ENCODE measurements around the gene TOX2.
A peak's percentile ranks its signal among the peaks of the same experiment; 100 is the strongest.

Gene TOX2

GRCh38 chr20:43909211-43909610 lies 5.4 kb upstream of the TOX2 start:
- peaks cover 27% of the 10 kb centered on the region for H3K9me3 Mint-ChIP-seq
- H3K27ac Mint-ChIP-seq = no peak overlapping the region
- no peak overlapping the region for H3K4me3 Mint-ChIP-seq
- peaks cover 21% of the 10 kb centered on the region for H3K27me3 Mint-ChIP-seq
- H3K36me3 Mint-ChIP-seq (ENCODE audit: low read depth) = no peaks in the 10 kb centered on the region
- DNase-seq = no peak
- peaks cover 16% of the 10 kb centered on the region for H3K4me1 Mint-ChIP-seq (ENCODE audit: low read depth)

GRCh38 chr20:43909720-43910119 lies 4.9 kb upstream of the TOX2 start:
- H3K9me3 Mint-ChIP-seq = peaks cover 27% of the 10 kb centered on the region
- H3K4me3 Mint-ChIP-seq = no peak overlapping the region
- DNase-seq = no peak
- H3K27me3 Mint-ChIP-seq = peaks cover 22% of the 10 kb centered on the region
- no peak overlapping the region for H3K27ac Mint-ChIP-seq
- H3K4me1 Mint-ChIP-seq (ENCODE audit: low read depth) = peaks cover 16% of the 10 kb centered on the region
- no peaks in the 10 kb centered on the region for H3K36me3 Mint-ChIP-seq (ENCODE audit: low read depth)

GRCh38 chr20:43910564-43910963 lies 4.1 kb upstream of the TOX2 start:
- H3K4me1 Mint-ChIP-seq (ENCODE audit: low read depth) = peaks cover 22% of the 10 kb centered on the region
- no peak overlapping the region for H3K27ac Mint-ChIP-seq
- peaks cover 29% of the 10 kb centered on the region for H3K27me3 Mint-ChIP-seq
- H3K9me3 Mint-ChIP-seq = peaks cover 27% of the 10 kb centered on the region
- no peak overlapping the region for H3K4me3 Mint-ChIP-seq
- no peak for DNase-seq
- no peaks in the 10 kb centered on the region for H3K36me3 Mint-ChIP-seq (ENCODE audit: low read depth)

- Mint-ChIP-seq H3K36me3 (ENCODE audit: low read depth) (no peaks in the 10 kb centered on the region), H3K4me3 (no peak overlapping the region), H3K27me3 (peaks cover 34% of the 10 kb centered on the region), H3K4me1 (ENCODE audit: low read depth) (peaks cover 26% of the 10 kb centered on the region), H3K27ac (no peak overlapping the region), H3K9me3 (peaks cover 27% of the 10 kb centered on the region)
- DNase-seq = no peak
Measured at GRCh38 chr20:43911066-43911465, 3.6 kb upstream of the TOX2 start.

- DNase-seq = no peak
- Mint-ChIP-seq H3K4me3 (peak overlapping the region; percentile 32), H3K27ac (no peak overlapping the region), H3K27me3 (peaks cover 57% of the 10 kb centered on the region), H3K9me3 (peaks cover 20% of the 10 kb centered on the region), H3K4me1 (ENCODE audit: low read depth) (peaks cover 36% of the 10 kb centered on the region), H3K36me3 (ENCODE audit: low read depth) (no peaks in the 10 kb centered on the region)
Measured at GRCh38 chr20:43913291-43914025, 1.2 kb upstream of the TOX2 start.

GRCh38 chr20:43915211-43916072 lies 790 bp downstream of the TOX2 start:
- peak; percentile 63 for DNase-seq
- Mint-ChIP-seq H3K27ac (peak overlapping the region; percentile 35), H3K27me3 (peaks cover 66% of the 10 kb centered on the region), H3K4me3 (peak overlapping the region; percentile 72), H3K9me3 (peaks cover 13% of the 10 kb centered on the region), H3K4me1 (ENCODE audit: low read depth) (peaks cover 32% of the 10 kb centered on the region), H3K36me3 (ENCODE audit: low read depth) (no peaks in the 10 kb centered on the region)

- H3K4me3 Mint-ChIP-seq = peak overlapping the region; percentile 72
- peak; percentile 45 for DNase-seq
- H3K27me3 Mint-ChIP-seq = peaks cover 73% of the 10 kb centered on the region
- H3K9me3 Mint-ChIP-seq = peaks cover 13% of the 10 kb centered on the region
- H3K4me1 Mint-ChIP-seq (ENCODE audit: low read depth) = peaks cover 26% of the 10 kb centered on the region
- H3K27ac Mint-ChIP-seq = no peak overlapping the region
- H3K36me3 Mint-ChIP-seq (ENCODE audit: low read depth) = no peaks in the 10 kb centered on the region
Measured at GRCh38 chr20:43916073-43916880, 1.6 kb downstream of the TOX2 start.

GRCh38 chr20:43916881-43917371 lies 2.3 kb downstream of the TOX2 start:
- Mint-ChIP-seq H3K27me3 (peaks cover 80% of the 10 kb centered on the region), H3K36me3 (ENCODE audit: low read depth) (no peaks in the 10 kb centered on the region), H3K27ac (no peak overlapping the region), H3K4me1 (ENCODE audit: low read depth) (peaks cover 30% of the 10 kb centered on the region), H3K4me3 (peak overlapping the region; percentile 53), H3K9me3 (peaks cover 11% of the 10 kb centered on the region)
- DNase-seq = no peak

GRCh38 chr20:43917380-43917779 lies 2.7 kb downstream of the TOX2 start:
- peaks cover 34% of the 10 kb centered on the region for H3K4me1 Mint-ChIP-seq (ENCODE audit: low read depth)
- H3K27ac Mint-ChIP-seq = no peak overlapping the region
- peaks cover 8% of the 10 kb centered on the region for H3K9me3 Mint-ChIP-seq
- no peaks in the 10 kb centered on the region for H3K36me3 Mint-ChIP-seq (ENCODE audit: low read depth)
- no peak for DNase-seq
- no peak overlapping the region for H3K4me3 Mint-ChIP-seq
- peaks cover 81% of the 10 kb centered on the region for H3K27me3 Mint-ChIP-seq

- Mint-ChIP-seq H3K27ac (no peak overlapping the region), H3K36me3 (ENCODE audit: low read depth) (no peaks in the 10 kb centered on the region), H3K4me3 (no peak overlapping the region), H3K27me3 (peaks cover 81% of the 10 kb centered on the region), H3K4me1 (ENCODE audit: low read depth) (peaks cover 49% of the 10 kb centered on the region), H3K9me3 (no peaks in the 10 kb centered on the region)
- DNase-seq = no peak
Measured at GRCh38 chr20:43919686-43920403, 5.2 kb downstream of the TOX2 start.

- Mint-ChIP-seq H3K27me3 (peaks cover 72% of the 10 kb centered on the region), H3K4me3 (no peak overlapping the region), H3K9me3 (no peaks in the 10 kb centered on the region), H3K27ac (no peak overlapping the region), H3K4me1 (ENCODE audit: low read depth) (peaks cover 50% of the 10 kb centered on the region), H3K36me3 (ENCODE audit: low read depth) (no peaks in the 10 kb centered on the region)
- DNase-seq = no peak
Measured at GRCh38 chr20:43920797-43921196, 6.1 kb downstream of the TOX2 start.

GRCh38 chr20:43921227-43921780 lies 6.7 kb downstream of the TOX2 start:
- peaks cover 52% of the 10 kb centered on the region for H3K4me1 Mint-ChIP-seq (ENCODE audit: low read depth)
- no peaks in the 10 kb centered on the region for H3K36me3 Mint-ChIP-seq (ENCODE audit: low read depth)
- H3K27me3 Mint-ChIP-seq = peaks cover 72% of the 10 kb centered on the region
- DNase-seq = no peak
- no peak overlapping the region for H3K27ac Mint-ChIP-seq
- no peak overlapping the region for H3K4me3 Mint-ChIP-seq
- no peaks in the 10 kb centered on the region for H3K9me3 Mint-ChIP-seq

GRCh38 chr20:43922614-43923013 lies 8.0 kb downstream of the TOX2 start:
- Mint-ChIP-seq H3K4me3 (no peak overlapping the region), H3K27me3 (peaks cover 68% of the 10 kb centered on the region), H3K36me3 (ENCODE audit: low read depth) (no peaks in the 10 kb centered on the region), H3K27ac (no peak overlapping the region), H3K4me1 (ENCODE audit: low read depth) (peaks cover 51% of the 10 kb centered on the region), H3K9me3 (no peaks in the 10 kb centered on the region)
- no peak for DNase-seq

Measured in activated T-cell treated with anti-CD3 and anti-CD28 coated beads, Interleukin-2, amount 50 U/mL, for 24 hours (primary cell).